Endothelial cell of umbilical vein (primary cell): ENCODE data around the gene PTPN3. TPM values are rescaled to one million over a fixed set of nuclear protein-coding genes. Genes with fewer than 3 reads are reported as not detected.

ENCODE experiments used
- BruUV-seq: library from RNA; stranded (reverse); fragments of 400-500 nt; replicated peaks from 2 replicates; lab custom pipeline; 2021; lab: Mats Ljungman, UMichigan
- CTCF ChIA-PET: fragments of 300-600, 350-600 bp; sonication (Branson Sonifier 250); formaldehyde crosslinking; loops from one replicate; lab custom pipeline; 2021; ENCODE audit warnings: antibody characterized with exemption, inconsistent platforms; lab: Charles Lee
- POLR2A ChIA-PET: fragments of 300-600, 350-600 bp; sonication (Branson Sonifier 250); formaldehyde crosslinking; loops from one replicate; lab custom pipeline; 2021; ENCODE audit warnings: antibody characterized with exemption, inconsistent platforms; lab: Charles Lee
- DNase-seq: peaks from one replicate; pipeline ENCODE4 v3.0.0-alpha.2; 2011; ENCODE audit warnings: low read depth, low spot score
- FAIRE-seq: peaks from 2 replicates; lab custom pipeline; 2011; peaks lifted over from hg19 to GRCh38; lab: Jason Lieb, UNC
- H2AFZ ChIP-seq: 2 replicates; pipeline ENCODE4 v1.6.0; 2012; ENCODE audit warnings: low read depth, low read length, control low read depth, inconsistent platforms
- H3K27ac ChIP-seq: 2 replicates; pipeline ENCODE4 v1.5.1; 2011; ENCODE audit warnings: low read depth, mild to moderate bottlenecking, control low read depth, low read length, moderate library complexity; ENCODE audit not compliant: insufficient read depth
- H3K27me3 ChIP-seq, 2 experiments: 2 replicates each; pipeline versions ENCODE4 v1.6.0 to v1.6.1; 2011; ENCODE audit warnings: low read length in 2 of 2, mixed read lengths in 1 of 2; ENCODE audit not compliant: control insufficient read depth in 2 of 2, insufficient read depth in 2 of 2
- H3K36me3 ChIP-seq, 2 experiments: 2 replicates in 1 of 2; 3 replicates in 1 of 2; pipeline ENCODE4 v1.5.1; 2011; ENCODE audit warnings: low read length in 2 of 2, mild to moderate bottlenecking in 1 of 2, moderate library complexity in 1 of 2; ENCODE audit not compliant: control insufficient read depth in 2 of 2, insufficient read depth in 2 of 2; ENCODE audit errors: extremely low read depth in 1 of 2
- H3K4me1 ChIP-seq: 3 replicates; pipeline ENCODE4 v1.5.1; 2011; ENCODE audit warnings: mild to moderate bottlenecking, low read length; ENCODE audit not compliant: control insufficient read depth, insufficient read depth; ENCODE audit errors: extremely low read depth
- H3K4me2 ChIP-seq: 2 replicates; pipeline ENCODE4 v1.6.1; 2011; ENCODE audit warnings: low read length, control low read depth, mixed read lengths; ENCODE audit not compliant: insufficient read depth
- H3K4me3 ChIP-seq, 3 experiments: fragments of 200-600 bp in 1 of 3; sonication (generic), shearing (Covaris generic) in 1 of 3; replicated peaks in 1 of 3; 2 replicates each; pipeline ENCODE4 v1.5.1; 2011 to 2016; ENCODE audit warnings: control low read depth in 3 of 3, low read length in 3 of 3, mild to moderate bottlenecking in 2 of 3, inconsistent platforms in 1 of 3, low read depth in 1 of 3, moderate library complexity in 1 of 3; ENCODE audit not compliant: insufficient read depth in 1 of 3
- H3K79me2 ChIP-seq: 2 replicates; pipeline ENCODE4 v1.6.0; 2012; ENCODE audit warnings: low read length, inconsistent platforms; ENCODE audit not compliant: control insufficient read depth, insufficient read depth
- H3K9ac ChIP-seq: replicated peaks from 2 replicates; pipeline ENCODE3; 2011; ENCODE audit warnings: low read length, control low read depth; ENCODE audit not compliant: insufficient read depth; ENCODE audit errors: extremely low read depth
- H3K9me1 ChIP-seq: replicated peaks from 3 replicates; pipeline ENCODE4 v1.6.0; 2011; ENCODE audit warnings: mild to moderate bottlenecking, low read length; ENCODE audit not compliant: control insufficient read depth, insufficient read depth; ENCODE audit errors: extremely low read depth
- H3K9me3 ChIP-seq: replicated peaks from 2 replicates; pipeline ENCODE4 v1.5.1; 2012; ENCODE audit warnings: low read length, inconsistent platforms; ENCODE audit not compliant: control insufficient read depth, insufficient read depth
- H4K20me1 ChIP-seq: replicated peaks from 2 replicates; pipeline ENCODE3; 2011; ENCODE audit warnings: mild to moderate bottlenecking, low read length; ENCODE audit not compliant: control insufficient read depth, insufficient read depth; ENCODE audit errors: extremely low read depth
- EZH2 ChIP-seq: IDR thresholded peaks from 2 replicates; pipeline ENCODE4 v1.6.1; 2012; ENCODE audit warnings: borderline replicate concordance, low read depth, mild to moderate bottlenecking, moderate library complexity, low read length, inconsistent platforms; ENCODE audit not compliant: severe bottlenecking
- FOS ChIP-seq: IDR thresholded peaks from 2 replicates; pipeline ENCODE4 v1.6.1; 2011; ENCODE audit warnings: mild to moderate bottlenecking, low read length, moderate library complexity, borderline replicate concordance; ENCODE audit not compliant: insufficient read depth
- GATA2 ChIP-seq: IDR thresholded peaks from 2 replicates; pipeline ENCODE4 v1.7.0; 2011; ENCODE audit warnings: low read depth, mild to moderate bottlenecking, moderate library complexity, mixed read lengths, low read length; ENCODE audit not compliant: insufficient read length, insufficient read depth
- JUN ChIP-seq: IDR thresholded peaks from 2 replicates; pipeline ENCODE4 v1.6.1; 2011; ENCODE audit warnings: borderline replicate concordance, low read depth; ENCODE audit not compliant: insufficient read length, insufficient read depth
- MYC ChIP-seq: IDR thresholded peaks from one replicate; pipeline ENCODE4 v1.6.1; 2011; ENCODE audit warnings: mild to moderate bottlenecking, low read depth, low read length
- POLR2A ChIP-seq: IDR thresholded peaks from 2 replicates; pipeline ENCODE4 v1.6.1; 2012; ENCODE audit warnings: low read depth, mild to moderate bottlenecking, control low read depth, low read length
- POLR2AphosphoS5 ChIP-seq: IDR thresholded peaks from 2 replicates; pipeline ENCODE4 v1.6.1; 2012; ENCODE audit warnings: low read depth, mild to moderate bottlenecking, control low read depth, low read length, moderate library complexity; ENCODE audit not compliant: insufficient read depth
- dilution Hi-C: fragments of 300-500 bp; cut with MboI; formaldehyde crosslinking; loops from one replicate; pipeline ENCODE4 v1.15.0; 2019; ENCODE audit warnings: low sequenced_read_pairs; ENCODE audit not compliant: extremely low pct_ligation_motif_present
- intact Hi-C: fragments of 100-400 bp; cut with micrococcal nuclease; formaldehyde crosslinking; loops from one replicate; pipeline ENCODE4 v1.10.0; 2022
- polyA plus RNA-seq, 4 experiments: library from polyadenylated mRNA; depleted of rRNA in 3 of 4; stranded (reverse) in 3 of 4; unstranded in 1 of 4; fragments of >200 nt; gene quantifications; 2 replicates each; pipeline versions ENCODE4 v1.2.1 to v1.2.3, GENCODE V29; 2011 to 2012; ENCODE audit warnings: missing spikeins in 1 of 4
- total RNA-seq: library from RNA; stranded (reverse); gene quantifications from 2 replicates; pipeline ENCODE4 v1.2.3, GENCODE V29; 2021
- TF ChIP-seq, protein P1 (sequence below): IDR thresholded peaks from 2 replicates; pipeline ENCODE4 v1.6.1; 2011; ENCODE audit not compliant: insufficient read depth, insufficient read length
- TF ChIP-seq, protein P2 (sequence below), 2 donors: IDR thresholded peaks; 1 replicate in 1 of 2; 2 replicates in 1 of 2; pipeline ENCODE4 v1.5.1; 2011; ENCODE audit warnings: low read length in 2 of 2, mild to moderate bottlenecking in 2 of 2, moderate library complexity in 2 of 2, control low read depth in 1 of 2, inconsistent platforms in 1 of 2, low read depth in 1 of 2; ENCODE audit not compliant: insufficient read depth in 1 of 2; ENCODE audit errors: extremely low read depth in 1 of 2

PTPN3 gene
- total and polyA plus RNA-seq, 2 donors (not counting 3 experiments of a cell fraction or from before 2014, with no cell fraction given) = 0.01 TPM; not detected in 1

DNA sequence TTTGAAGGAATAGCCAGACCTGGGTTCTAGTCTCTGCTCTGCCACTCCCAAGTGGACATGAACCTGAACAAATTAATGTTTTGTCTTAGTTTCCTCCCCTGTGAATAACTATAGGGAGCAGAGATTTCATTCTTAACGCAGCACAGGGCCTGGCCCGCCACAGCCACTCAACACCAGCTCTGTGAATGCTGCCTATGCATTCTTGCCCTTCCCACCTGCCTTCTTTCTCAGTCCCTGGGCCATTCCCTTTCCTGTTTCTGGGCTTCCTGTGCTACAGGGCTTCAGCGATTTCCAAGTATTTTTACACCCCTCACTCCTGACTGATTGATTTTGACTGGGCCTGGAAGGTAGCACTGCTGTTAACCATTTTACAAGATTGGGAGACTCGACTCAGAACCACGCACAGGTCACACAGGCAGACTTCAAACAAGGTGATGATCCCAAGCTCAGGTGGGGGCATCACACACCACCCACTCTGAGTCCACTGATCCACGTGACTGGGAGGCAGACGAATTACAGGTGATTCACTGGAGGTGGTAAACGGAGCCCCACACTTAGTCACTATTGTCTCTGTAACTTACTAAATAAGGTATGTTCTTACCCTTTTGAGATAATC, 21.4 kb downstream of the PTPN3 start:
- dilution Hi-C loops (no loop called here), intact Hi-C loops (no loop called here)
- no peak for DNase-seq
- H3K9me1 ChIP-seq = no peaks in the 10 kb centered on the region
- H3K27me3 ChIP-seq = peaks cover 26% of the 10 kb centered on the region in 2 experiments
- H3K9me3 ChIP-seq = no peaks in the 10 kb centered on the region
- H3K79me2 ChIP-seq = no peaks in the 10 kb centered on the region
- no peak for FAIRE-seq
- ChIA-PET CTCF (no interaction called here), POLR2A (no interaction called here)
- no peaks in the 10 kb centered on the region for H3K36me3 ChIP-seq
- H4K20me1 ChIP-seq = no peaks in the 10 kb centered on the region
- H3K27ac ChIP-seq = no peak overlapping the region
- no peak overlapping the region for H3K9ac ChIP-seq
- no peak overlapping the region for H3K4me3 ChIP-seq
- no peak overlapping the region for H3K4me2 ChIP-seq
- no peaks in the 10 kb centered on the region for H3K4me1 ChIP-seq
- BruUV-seq = no TSS peak
- H2AFZ ChIP-seq = no peak overlapping the region
- no peak for TF ChIP-seq POLR2AphosphoS5
- TF ChIP-seq, protein P1, sequence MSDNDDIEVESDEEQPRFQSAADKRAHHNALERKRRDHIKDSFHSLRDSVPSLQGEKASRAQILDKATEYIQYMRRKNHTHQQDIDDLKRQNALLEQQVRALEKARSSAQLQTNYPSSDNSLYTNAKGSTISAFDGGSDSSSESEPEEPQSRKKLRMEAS = no peak
- TF ChIP-seq JUN = no peak
- TF ChIP-seq GATA2 = no peak
- no peak for TF ChIP-seq POLR2A
- TF ChIP-seq EZH2 = no peak
- TF ChIP-seq FOS = no peak
- no peak for TF ChIP-seq MYC
- TF ChIP-seq, protein P2, sequence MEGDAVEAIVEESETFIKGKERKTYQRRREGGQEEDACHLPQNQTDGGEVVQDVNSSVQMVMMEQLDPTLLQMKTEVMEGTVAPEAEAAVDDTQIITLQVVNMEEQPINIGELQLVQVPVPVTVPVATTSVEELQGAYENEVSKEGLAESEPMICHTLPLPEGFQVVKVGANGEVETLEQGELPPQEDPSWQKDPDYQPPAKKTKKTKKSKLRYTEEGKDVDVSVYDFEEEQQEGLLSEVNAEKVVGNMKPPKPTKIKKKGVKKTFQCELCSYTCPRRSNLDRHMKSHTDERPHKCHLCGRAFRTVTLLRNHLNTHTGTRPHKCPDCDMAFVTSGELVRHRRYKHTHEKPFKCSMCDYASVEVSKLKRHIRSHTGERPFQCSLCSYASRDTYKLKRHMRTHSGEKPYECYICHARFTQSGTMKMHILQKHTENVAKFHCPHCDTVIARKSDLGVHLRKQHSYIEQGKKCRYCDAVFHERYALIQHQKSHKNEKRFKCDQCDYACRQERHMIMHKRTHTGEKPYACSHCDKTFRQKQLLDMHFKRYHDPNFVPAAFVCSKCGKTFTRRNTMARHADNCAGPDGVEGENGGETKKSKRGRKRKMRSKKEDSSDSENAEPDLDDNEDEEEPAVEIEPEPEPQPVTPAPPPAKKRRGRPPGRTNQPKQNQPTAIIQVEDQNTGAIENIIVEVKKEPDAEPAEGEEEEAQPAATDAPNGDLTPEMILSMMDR (IDR thresholded peaks at IDR 0.05; ENCODE audit: extremely low read depth in 1 of 2, insufficient read depth in 1 of 2, low read depth in 1 of 2, low read length in 2 of 2) = no peak
